ENCODE results near the gene COMMD10.

Gene COMMD10

GRCh38 chr5:116329503-116329902 lies 244.7 kb downstream of the COMMD10 start:
- TF ChIP-seq FOXP2 (optimal IDR thresholded peaks at IDR 0.05; ENCODE audit: borderline replicate concordance, extremely low read depth, extremely low read length, insufficient read depth) = no peak
- no peak for TF ChIP-seq TAF1 (IDR thresholded peaks at IDR 0.05; ENCODE audit: borderline replicate concordance, insufficient read depth, low read length)
- no peak for TF ChIP-seq REST (IDR thresholded peaks at IDR 0.05; ENCODE audit: insufficient read depth in 1 of 2, low read depth in 2 of 2, low read length in 2 of 2)
- TF ChIP-seq POLR2AphosphoS5 (IDR thresholded peaks at IDR 0.05; ENCODE audit: low read depth, low read length) = no peak
- no peak for TF ChIP-seq SIN3A (IDR thresholded peaks at IDR 0.05; ENCODE audit: borderline replicate concordance, insufficient read depth, low read length)

DNA sequence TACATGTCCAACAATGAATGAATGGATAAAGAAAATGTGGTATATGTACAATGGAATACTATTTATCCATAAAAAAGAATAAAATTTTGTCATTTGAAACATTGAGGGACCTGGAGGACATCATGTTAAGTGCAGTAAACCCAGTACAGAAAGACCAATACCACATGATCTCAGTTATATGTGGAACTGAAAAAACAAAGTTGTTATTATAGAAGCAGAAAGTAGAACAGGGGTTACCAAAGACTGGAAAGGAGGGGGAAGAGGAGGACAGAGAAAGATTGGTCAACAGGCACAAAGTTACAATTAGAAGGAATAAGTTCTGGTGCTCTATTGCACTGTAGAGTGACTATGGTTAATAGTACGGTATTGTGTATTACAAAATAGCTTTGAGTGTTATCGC lies 256.0 kb downstream of the COMMD10 start:
- no peak for TF ChIP-seq POLR2AphosphoS5 (IDR thresholded peaks at IDR 0.05; ENCODE audit: low read depth, low read length)
